H9 (cell line): ENCODE data around the gene ZKSCAN2. TPM values are rescaled to one million over a fixed set of nuclear protein-coding genes. Genes with fewer than 3 reads are reported as not detected.

Experiments used
- DNase-seq: peaks from one replicate; pipeline ENCODE4 v3.0.0-alpha.2; 2017
- H2AFZ ChIP-seq: one replicate; pipeline ENCODE4 v1.6.1; 2013; ENCODE audit warnings: mild to moderate bottlenecking, low read length, control low read depth, moderate library complexity
- H2AK5ac ChIP-seq: 2 replicates; pipeline ENCODE4 v1.6.1; 2013; ENCODE audit warnings: low read length, control low read depth, mixed read lengths; ENCODE audit not compliant: insufficient read length
- H2BK120ac ChIP-seq: one replicate; pipeline ENCODE4 v1.6.1; 2013; ENCODE audit warnings: low read depth, mild to moderate bottlenecking, low read length, control low read depth, inconsistent platforms; ENCODE audit not compliant: poor library complexity, severe bottlenecking
- H2BK12ac ChIP-seq: 2 replicates; pipeline ENCODE4 v1.6.1; 2013; ENCODE audit warnings: low read length, control low read depth, mixed read lengths, low read depth; ENCODE audit not compliant: insufficient read length
- H2BK15ac ChIP-seq: 2 replicates; pipeline ENCODE4 v1.6.1; 2013; ENCODE audit warnings: low read depth, low read length, control low read depth
- H2BK20ac ChIP-seq: one replicate; pipeline ENCODE4 v1.6.1; 2013; ENCODE audit warnings: low read depth, mild to moderate bottlenecking, low read length, control low read depth, inconsistent platforms; ENCODE audit not compliant: poor library complexity, severe bottlenecking
- H2BK5ac ChIP-seq: 2 replicates; pipeline ENCODE4 v1.6.1; 2013; ENCODE audit warnings: low read length, control low read depth, mixed read lengths; ENCODE audit not compliant: insufficient read length
- H3K14ac ChIP-seq: 2 replicates; pipeline ENCODE4 v1.6.1; 2013; ENCODE audit warnings: low read length, control low read depth; ENCODE audit not compliant: insufficient read depth
- H3K18ac ChIP-seq: 2 replicates; pipeline ENCODE4 v1.6.1; 2013; ENCODE audit warnings: low read depth, mild to moderate bottlenecking, mixed read lengths, low read length, control low read depth; ENCODE audit not compliant: insufficient read length
- H3K23ac ChIP-seq: 2 replicates; pipeline ENCODE4 v1.6.1; 2013; ENCODE audit warnings: low read length, control low read depth, mixed read lengths, low read depth; ENCODE audit not compliant: insufficient read length
- H3K23me2 ChIP-seq: 2 replicates; pipeline ENCODE4 v1.6.1; 2013; ENCODE audit warnings: low read depth, mild to moderate bottlenecking, mixed read lengths, low read length, control low read depth; ENCODE audit not compliant: insufficient read length, poor library complexity, severe bottlenecking
- H3K27ac ChIP-seq: 2 replicates; pipeline ENCODE4 v1.5.1; 2013; ENCODE audit warnings: low read length, control low read depth, mixed read lengths, low read depth; ENCODE audit not compliant: insufficient read length
- H3K27me3 ChIP-seq: 2 replicates; pipeline ENCODE4 v1.6.1; 2013; ENCODE audit warnings: low read length, control low read depth, inconsistent platforms; ENCODE audit not compliant: insufficient read depth
- H3K4ac ChIP-seq: 2 replicates; pipeline ENCODE4 v1.6.1; 2013; ENCODE audit warnings: low read depth, mild to moderate bottlenecking, control low read depth, inconsistent platforms, low read length, moderate library complexity
- H3K4me1 ChIP-seq: 2 replicates; pipeline ENCODE4 v1.6.1; 2013; ENCODE audit warnings: low read length, control low read depth, inconsistent platforms; ENCODE audit not compliant: insufficient read depth
- H3K4me2 ChIP-seq: 2 replicates; pipeline ENCODE4 v1.6.1; 2013; ENCODE audit warnings: low read length, control low read depth, mixed read lengths; ENCODE audit not compliant: insufficient read length, insufficient read depth
- H3K56ac ChIP-seq: 2 replicates; pipeline ENCODE4 v1.6.1; 2013; ENCODE audit warnings: low read depth, mild to moderate bottlenecking, mixed read lengths, low read length, control low read depth; ENCODE audit not compliant: insufficient read length
- H3K79me1 ChIP-seq: 2 replicates; pipeline ENCODE4 v1.6.1; 2013; ENCODE audit warnings: low read depth, mild to moderate bottlenecking, moderate library complexity, low read length, control low read depth, inconsistent platforms; ENCODE audit not compliant: insufficient read depth, poor library complexity, severe bottlenecking
- H3K79me2 ChIP-seq: 2 replicates; pipeline ENCODE4 v1.6.1; 2013; ENCODE audit warnings: low read length, control low read depth, inconsistent platforms; ENCODE audit not compliant: insufficient read depth
- H3K9ac ChIP-seq: 2 replicates; pipeline ENCODE4 v1.6.1; 2013; ENCODE audit warnings: low read length, control low read depth, mixed read lengths; ENCODE audit not compliant: insufficient read length; ENCODE audit errors: extremely low read depth
- H3K9me3 ChIP-seq: one replicate; pipeline ENCODE4 v1.6.1; 2013; ENCODE audit warnings: low read depth, low read length, inconsistent platforms; ENCODE audit not compliant: control insufficient read depth
- H3T11ph ChIP-seq: one replicate; pipeline ENCODE4 v1.6.1; 2013; ENCODE audit warnings: mild to moderate bottlenecking, low read length, control low read depth, inconsistent platforms
- H4K20me1 ChIP-seq: one replicate; pipeline ENCODE4 v1.6.1; 2013; ENCODE audit not compliant: control insufficient read depth, insufficient read length, insufficient read depth
- H4K5ac ChIP-seq: 2 replicates; pipeline ENCODE4 v1.6.1; 2013; ENCODE audit warnings: low read depth, mild to moderate bottlenecking, mixed read lengths, low read length, control low read depth; ENCODE audit not compliant: insufficient read length
- H4K8ac ChIP-seq: replicated peaks from 2 replicates; pipeline ENCODE4 v1.6.1; 2013; ENCODE audit warnings: low read length, control low read depth, mixed read lengths, low read depth; ENCODE audit not compliant: insufficient read length
- H4K91ac ChIP-seq: 2 replicates; pipeline ENCODE4 v1.6.1; 2013; ENCODE audit warnings: low read depth, mild to moderate bottlenecking, moderate library complexity, mixed read lengths, low read length, control low read depth; ENCODE audit not compliant: insufficient read length
- H3K27ac Mint-ChIP-seq, 3 experiments: 2 replicates in 2 of 3; 3 replicates in 1 of 3; pipeline ENCODE4 v1.8.0; 2020 to 2021; ENCODE audit warnings: mixed read lengths in 3 of 3, mild to moderate bottlenecking in 1 of 3, moderate library complexity in 1 of 3
- H3K27me3 Mint-ChIP-seq: 2 replicates; pipeline ENCODE4 v1.8.0; 2021; ENCODE audit warnings: low read depth, mild to moderate bottlenecking, moderate library complexity, mixed read lengths
- H3K36me3 Mint-ChIP-seq, 3 experiments: 2 replicates in 2 of 3; 3 replicates in 1 of 3; pipeline ENCODE4 v1.8.0; 2020 to 2021; ENCODE audit warnings: low read depth in 3 of 3, mixed read lengths in 3 of 3; ENCODE audit not compliant: insufficient read depth in 1 of 3
- H3K4me1 Mint-ChIP-seq, 2 experiments: 2 replicates each; pipeline ENCODE4 v1.8.0; 2020; ENCODE audit warnings: mixed read lengths in 2 of 2
- H3K4me3 Mint-ChIP-seq, 2 experiments: 2 replicates in 1 of 2; 3 replicates in 1 of 2; pipeline ENCODE4 v1.8.0; 2020 to 2021; ENCODE audit warnings: mild to moderate bottlenecking in 2 of 2, mixed read lengths in 2 of 2, moderate library complexity in 1 of 2
- H3K9me3 Mint-ChIP-seq, 2 experiments: 2 replicates in 1 of 2; 3 replicates in 1 of 2; pipeline ENCODE4 v1.8.0; 2020; ENCODE audit warnings: mild to moderate bottlenecking in 2 of 2, mixed read lengths in 2 of 2, moderate library complexity in 1 of 2
- CTCF ChIP-seq: fragments of 200-600 bp; sonication (generic); conservative IDR thresholded peaks from 3 replicates; pipeline ENCODE4 v1.8.0; 2021; ENCODE audit warnings: antibody characterized with exemption, mild to moderate bottlenecking
- WGBS: extraction: QIAGEN DNeasy Blood & Tissue Kit; methylation state at CpG from one replicate; pipeline ENCODE4 v1.1.7; 2013; ENCODE audit warnings: missing lambda C conversion rate, low lambda C conversion rate, mixed read lengths; ENCODE audit not compliant: insufficient read length; ENCODE audit errors: extremely low coverage; 5-methylcytosine and 5-hydroxymethylcytosine counted together
- total RNA-seq: library from RNA; stranded (reverse); gene quantifications from 2 replicates; pipeline ENCODE4 v1.2.1, GENCODE V29; 2021

ZKSCAN2 gene
- total RNA-seq, 1 experiment from 2014 or later: 16.5 TPM

GRCh38 chr16:25194273-25194878 is 63.3 kb downstream of the ZKSCAN2 start:
- no peak for TF ChIP-seq CTCF

More at GRCh38 chr16:25194273-25194878, 63.3 kb downstream of the ZKSCAN2 start:
- Histone ChIP-seq H3K9me3 (no peaks in the 10 kb centered on the region), H4K91ac (no peak overlapping the region), H3T11ph (no peak overlapping the region), H3K4me2 (no peak overlapping the region), H3K79me2 (no peaks in the 10 kb centered on the region), H3K27me3 (no peaks in the 10 kb centered on the region), H4K20me1 (no peaks in the 10 kb centered on the region), H3K14ac (no peak overlapping the region), H3K79me1 (no peaks in the 10 kb centered on the region), H2BK20ac (no peak overlapping the region), H2AK5ac (no peak overlapping the region), H2AFZ (no peak overlapping the region), H3K27ac (no peak overlapping the region), H2BK120ac (no peak overlapping the region), H2BK15ac (no peak overlapping the region), H2BK5ac (no peak overlapping the region), H3K18ac (no peak overlapping the region), H4K5ac (no peak overlapping the region), H3K23me2 (no peaks in the 10 kb centered on the region), H3K4ac (no peak overlapping the region), H3K4me1 (no peaks in the 10 kb centered on the region), H3K23ac (no peak overlapping the region), H3K56ac (no peak overlapping the region), H2BK12ac (no peak overlapping the region), H3K9ac (no peak overlapping the region), H4K8ac (no peak overlapping the region)
- WGBS: no CpG with 5 or more reads among the region's 7 CpGs
- H3K36me3 Mint-ChIP-seq: no peaks in the 10 kb centered on the region
- no peak overlapping the region; a peak in 1 of 7 replicates for H3K27ac Mint-ChIP-seq
- H3K9me3 Mint-ChIP-seq: no peaks in the 10 kb centered on the region
- DNase-seq: no peak
- no peak overlapping the region for H3K4me3 Mint-ChIP-seq
- H3K4me1 Mint-ChIP-seq: no peaks in the 10 kb centered on the region
- H3K27me3 Mint-ChIP-seq: no peaks in the 10 kb centered on the region
